Lower lobe of right lung (tissue), 2 donors: Measurements from ENCODE around the gene MYBPHL. TPM values are rescaled to one million over a fixed set of nuclear protein-coding genes. Genes with fewer than 3 reads are reported as not detected.
A peak's percentile ranks its signal among the peaks of the same experiment; 100 is the strongest.

ENCODE experiments used
- ATAC-seq, 2 donors: fragments of 200-7000 bp; cut with Tn5 transposase; one replicate each; pipeline ENCODE4 v1.9.1; 2020 to 2022; ENCODE audit warnings: mild to moderate bottlenecking in 2 of 2, moderate library complexity in 2 of 2
- DNase-seq: peaks from one replicate; pipeline ENCODE4 v3.0.0-alpha.2; 2020
- H3K27ac ChIP-seq: fragments of 200-600 bp; one replicate; pipeline ENCODE4 v1.8.0; 2022
- H3K27me3 ChIP-seq: fragments of 200-600 bp; one replicate; pipeline ENCODE4 v1.8.0; 2022; ENCODE audit warnings: low read depth
- H3K36me3 ChIP-seq: fragments of 200-600 bp; one replicate; pipeline ENCODE4 v1.8.0; 2022; ENCODE audit warnings: mild to moderate bottlenecking
- H3K4me1 ChIP-seq: fragments of 200-600 bp; one replicate; pipeline ENCODE4 v1.8.0; 2022
- H3K4me3 ChIP-seq: fragments of 200-600 bp; one replicate; pipeline ENCODE4 v1.8.0; 2022; ENCODE audit warnings: mild to moderate bottlenecking
- H3K9me3 ChIP-seq: fragments of 200-600 bp; one replicate; pipeline ENCODE4 v1.8.0; 2022
- intact Hi-C: fragments of 100-400 bp; cut with DNase I; formaldehyde crosslinking; loops from one replicate; pipeline ENCODE4 v1.11.0; 2022
- total RNA-seq: library from RNA; stranded (reverse); fragmentation: NEBNext Ultra II Directional; extraction: Animal tissue kit (Norgen Biotek cat#: 25700); gene quantifications from one replicate; pipeline ENCODE4 v1.2.1, GENCODE V29; 2021
- TF ChIP-seq, protein P1 (sequence below): fragments of 200-600 bp; IDR thresholded peaks from one replicate; pipeline ENCODE4 v1.8.0; 2022; ENCODE audit warnings: antibody characterized with exemption, mild to moderate bottlenecking
- donor health status: DM: no; HTN: yes; CAD: no; lungs with severe emphysema.

The MYBPHL gene
- total RNA-seq, 1 donor from 2014 or later: 2.8 TPM

DNA sequence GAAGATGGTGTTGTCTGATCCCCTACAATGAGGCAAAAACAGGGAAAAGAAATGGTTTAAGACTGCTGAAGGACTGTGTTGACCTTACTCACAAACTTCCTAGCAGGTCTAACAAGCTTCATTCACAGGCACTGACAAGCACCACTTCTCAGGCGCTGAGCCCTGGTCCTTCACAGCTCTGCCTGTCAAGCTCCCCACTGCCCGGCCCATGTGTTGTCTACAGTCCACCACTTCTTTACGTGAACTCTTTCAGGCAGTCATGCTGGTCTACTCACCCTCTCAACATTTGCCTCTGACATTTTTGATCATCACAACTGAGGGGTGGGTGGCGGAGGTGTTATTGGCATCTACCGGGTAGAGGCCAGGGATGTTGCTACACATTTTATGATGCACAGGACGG, 40.7 kb upstream of the MYBPHL start:
- TF ChIP-seq, protein P1, sequence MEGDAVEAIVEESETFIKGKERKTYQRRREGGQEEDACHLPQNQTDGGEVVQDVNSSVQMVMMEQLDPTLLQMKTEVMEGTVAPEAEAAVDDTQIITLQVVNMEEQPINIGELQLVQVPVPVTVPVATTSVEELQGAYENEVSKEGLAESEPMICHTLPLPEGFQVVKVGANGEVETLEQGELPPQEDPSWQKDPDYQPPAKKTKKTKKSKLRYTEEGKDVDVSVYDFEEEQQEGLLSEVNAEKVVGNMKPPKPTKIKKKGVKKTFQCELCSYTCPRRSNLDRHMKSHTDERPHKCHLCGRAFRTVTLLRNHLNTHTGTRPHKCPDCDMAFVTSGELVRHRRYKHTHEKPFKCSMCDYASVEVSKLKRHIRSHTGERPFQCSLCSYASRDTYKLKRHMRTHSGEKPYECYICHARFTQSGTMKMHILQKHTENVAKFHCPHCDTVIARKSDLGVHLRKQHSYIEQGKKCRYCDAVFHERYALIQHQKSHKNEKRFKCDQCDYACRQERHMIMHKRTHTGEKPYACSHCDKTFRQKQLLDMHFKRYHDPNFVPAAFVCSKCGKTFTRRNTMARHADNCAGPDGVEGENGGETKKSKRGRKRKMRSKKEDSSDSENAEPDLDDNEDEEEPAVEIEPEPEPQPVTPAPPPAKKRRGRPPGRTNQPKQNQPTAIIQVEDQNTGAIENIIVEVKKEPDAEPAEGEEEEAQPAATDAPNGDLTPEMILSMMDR: no peak

GRCh38 chr1:109341944-109342930, 35.4 kb upstream of the MYBPHL start:
- ATAC-seq (peak in 1 of 2 donors; percentile 34), DNase-seq (no peak)
- Histone ChIP-seq H3K4me1 (peaks cover 15% of the 10 kb centered on the region), H3K36me3 (peaks cover 94% of the 10 kb centered on the region), H3K4me3 (no peak overlapping the region), H3K9me3 (no peaks in the 10 kb centered on the region), H3K27me3 (no peaks in the 10 kb centered on the region), H3K27ac (no peak overlapping the region)
- TF ChIP-seq, protein P1: no peak
- intact Hi-C loops: no loop called here

More for the DNA sequence above, 40.7 kb upstream of the MYBPHL start:
- intact Hi-C loops: no loop called here
- Histone ChIP-seq H3K4me1 (peaks cover 29% of the 10 kb centered on the region), H3K4me3 (no peak overlapping the region), H3K27ac (no peak overlapping the region), H3K36me3 (peaks cover 86% of the 10 kb centered on the region), H3K27me3 (no peaks in the 10 kb centered on the region), H3K9me3 (no peaks in the 10 kb centered on the region)
- peak; percentile 32 to 60 for ATAC-seq
- DNase-seq: peak; percentile 62

- Histone ChIP-seq H3K27me3 (no peaks in the 10 kb centered on the region), H3K27ac (no peak overlapping the region), H3K9me3 (no peaks in the 10 kb centered on the region), H3K36me3 (peaks cover 94% of the 10 kb centered on the region), H3K4me1 (peaks cover 15% of the 10 kb centered on the region), H3K4me3 (no peak overlapping the region)
- intact Hi-C loops: no loop called here
- DNase-seq: no peak
- TF ChIP-seq, protein P1: no peak
- ATAC-seq: no peak
Observed at GRCh38 chr1:109338608-109339007, 31.8 kb upstream of the MYBPHL start.

GRCh38 chr1:109338091-109338490, 31.3 kb upstream of the MYBPHL start:
- no peak overlapping the region for H3K27ac ChIP-seq

GRCh38 chr1:109335091-109335490, 28.3 kb upstream of the MYBPHL start:
- TF ChIP-seq, protein P1: no peak

More at GRCh38 chr1:109338091-109338490, 31.3 kb upstream of the MYBPHL start:
- Histone ChIP-seq H3K4me1 (peaks cover 12% of the 10 kb centered on the region), H3K27me3 (no peaks in the 10 kb centered on the region), H3K36me3 (peaks cover 95% of the 10 kb centered on the region), H3K4me3 (no peak overlapping the region), H3K9me3 (no peaks in the 10 kb centered on the region)
- TF ChIP-seq, protein P1: no peak
- no peak for DNase-seq
- intact Hi-C loops: no loop called here
- ATAC-seq: no peak

More at GRCh38 chr1:109335091-109335490, 28.3 kb upstream of the MYBPHL start:
- H3K27ac ChIP-seq: no peak overlapping the region
- H3K9me3 ChIP-seq: peaks cover 23% of the 10 kb centered on the region
- no peak for ATAC-seq
- DNase-seq: no peak
- H3K4me1 ChIP-seq: no peaks in the 10 kb centered on the region
- H3K27me3 ChIP-seq: no peaks in the 10 kb centered on the region
- peaks cover 90% of the 10 kb centered on the region for H3K36me3 ChIP-seq
- intact Hi-C loops: no loop called here
- no peak overlapping the region for H3K4me3 ChIP-seq
